ENCODE measurements around the gene MYO3B.
"Not testable (repeated sequence)": the region's sequence is repeated elsewhere in the genome, so short reads cannot be mapped to it uniquely, and the experiment has no call there.

MYO3B gene

DNA sequence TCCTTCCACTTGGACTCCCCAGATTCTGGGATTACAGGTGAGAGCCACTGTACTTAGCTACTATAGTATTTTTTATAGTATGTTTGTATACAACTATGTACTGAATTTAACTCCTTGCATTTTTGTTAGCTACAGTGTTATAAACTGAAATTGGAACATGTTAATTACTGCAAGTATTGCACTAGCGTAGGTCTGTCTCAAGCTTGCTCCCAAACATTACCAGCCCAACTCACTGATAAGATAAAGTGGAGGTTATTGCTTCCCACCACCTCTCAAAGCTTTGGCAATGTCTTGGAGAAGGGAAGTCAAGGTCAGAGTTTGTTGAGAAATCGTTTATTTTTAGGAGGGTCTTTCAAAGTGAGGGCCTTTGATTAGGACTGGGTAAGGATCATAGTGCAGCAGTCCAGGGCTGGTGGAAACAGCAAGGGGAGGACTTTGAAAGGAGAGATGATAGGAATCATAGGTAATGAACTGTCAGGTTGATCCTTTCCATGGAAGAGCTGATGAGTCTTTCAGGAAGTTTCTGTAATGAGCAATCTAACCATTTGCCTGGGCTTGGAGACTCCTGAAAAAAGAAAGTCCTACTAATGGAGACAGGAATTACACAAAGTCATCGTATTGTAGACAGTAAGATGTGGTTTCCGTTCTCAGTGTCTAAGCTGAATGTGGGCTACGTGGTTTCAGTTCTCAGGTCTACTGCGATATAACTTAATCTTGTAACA lies 257.1 kb downstream of the MYO3B start:
- DNase-seq, result no peak

DNA sequence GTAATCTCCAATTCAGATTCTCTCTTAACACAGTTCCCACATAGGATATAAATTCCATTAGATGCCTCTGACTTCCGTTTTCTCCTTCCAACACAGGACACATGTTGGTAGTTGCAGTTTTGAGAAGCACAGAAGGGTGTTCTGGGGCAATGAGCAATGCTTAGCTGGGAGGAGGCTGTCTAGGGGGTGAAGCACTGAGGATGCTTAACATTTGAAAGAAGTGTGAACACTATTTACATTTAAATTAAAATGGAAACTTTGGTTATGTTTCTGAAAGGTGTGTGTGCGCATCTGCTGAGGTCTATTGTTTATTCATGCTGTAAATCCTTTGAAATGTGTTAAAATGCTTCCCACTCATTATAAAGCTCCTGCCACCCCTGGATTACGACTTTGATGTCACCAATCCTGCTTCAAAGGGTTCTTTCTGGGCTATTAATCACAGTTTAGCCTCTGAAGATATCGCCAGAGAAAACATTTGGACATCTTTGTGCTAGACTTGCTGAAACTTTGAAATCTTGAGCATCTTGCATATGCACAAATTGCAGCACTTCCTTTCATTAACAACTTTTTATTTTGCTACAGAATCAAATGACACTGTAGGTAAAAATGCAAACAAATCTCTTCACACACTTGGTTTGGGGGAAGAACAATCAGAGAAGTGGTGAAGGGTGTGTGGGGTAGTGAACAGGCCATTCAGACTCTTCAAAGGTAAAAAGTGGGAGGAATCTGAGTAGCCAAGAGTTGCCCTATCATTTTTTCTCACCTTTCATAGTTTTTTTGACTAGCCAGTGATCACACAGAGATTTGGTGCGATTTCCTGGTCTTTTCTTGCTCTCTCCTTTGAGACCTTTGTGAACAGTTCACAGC lies 258.4 kb downstream of the MYO3B start:
- no peak for DNase-seq

DNA sequence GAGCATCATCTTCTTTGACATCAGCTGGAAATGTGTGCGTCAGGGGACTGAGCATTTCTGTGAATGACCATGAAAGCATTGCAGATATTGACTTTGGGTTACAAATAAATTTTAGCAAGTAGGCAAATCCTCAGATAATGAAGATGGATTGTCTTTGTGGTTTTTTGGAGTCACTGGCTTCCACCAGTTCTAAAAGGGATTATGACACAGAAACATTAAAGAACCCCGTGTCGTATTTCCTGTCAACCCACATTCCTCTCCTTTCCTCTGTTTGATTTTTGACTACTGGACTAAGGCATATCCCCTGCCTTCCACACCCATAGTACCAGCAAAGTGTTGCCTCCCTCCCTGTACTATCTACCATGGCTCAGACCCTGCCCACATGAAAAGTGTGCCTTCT lies 268.1 kb downstream of the MYO3B start:
- DNase-seq, result no peak

DNA sequence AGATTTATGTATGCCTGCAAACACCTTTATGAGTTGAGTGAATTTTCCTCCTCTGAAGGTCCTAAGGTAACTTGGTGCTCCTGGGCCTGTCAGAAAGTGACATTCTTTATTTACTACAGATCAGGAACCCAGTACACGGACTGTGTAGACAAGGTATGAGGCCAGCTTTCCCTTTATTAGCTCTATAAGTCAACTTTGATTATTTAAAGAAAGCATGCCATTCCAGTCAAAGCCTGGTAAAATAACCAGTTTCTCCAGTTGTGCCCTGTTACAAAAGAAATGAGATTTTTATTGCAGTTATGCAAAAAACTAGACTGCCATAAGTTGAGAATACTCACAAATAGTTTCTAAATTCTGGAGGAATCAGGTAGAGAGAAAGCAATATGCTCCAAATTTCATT lies 271.1 kb downstream of the MYO3B start:
- DNase-seq, result no peak

DNA sequence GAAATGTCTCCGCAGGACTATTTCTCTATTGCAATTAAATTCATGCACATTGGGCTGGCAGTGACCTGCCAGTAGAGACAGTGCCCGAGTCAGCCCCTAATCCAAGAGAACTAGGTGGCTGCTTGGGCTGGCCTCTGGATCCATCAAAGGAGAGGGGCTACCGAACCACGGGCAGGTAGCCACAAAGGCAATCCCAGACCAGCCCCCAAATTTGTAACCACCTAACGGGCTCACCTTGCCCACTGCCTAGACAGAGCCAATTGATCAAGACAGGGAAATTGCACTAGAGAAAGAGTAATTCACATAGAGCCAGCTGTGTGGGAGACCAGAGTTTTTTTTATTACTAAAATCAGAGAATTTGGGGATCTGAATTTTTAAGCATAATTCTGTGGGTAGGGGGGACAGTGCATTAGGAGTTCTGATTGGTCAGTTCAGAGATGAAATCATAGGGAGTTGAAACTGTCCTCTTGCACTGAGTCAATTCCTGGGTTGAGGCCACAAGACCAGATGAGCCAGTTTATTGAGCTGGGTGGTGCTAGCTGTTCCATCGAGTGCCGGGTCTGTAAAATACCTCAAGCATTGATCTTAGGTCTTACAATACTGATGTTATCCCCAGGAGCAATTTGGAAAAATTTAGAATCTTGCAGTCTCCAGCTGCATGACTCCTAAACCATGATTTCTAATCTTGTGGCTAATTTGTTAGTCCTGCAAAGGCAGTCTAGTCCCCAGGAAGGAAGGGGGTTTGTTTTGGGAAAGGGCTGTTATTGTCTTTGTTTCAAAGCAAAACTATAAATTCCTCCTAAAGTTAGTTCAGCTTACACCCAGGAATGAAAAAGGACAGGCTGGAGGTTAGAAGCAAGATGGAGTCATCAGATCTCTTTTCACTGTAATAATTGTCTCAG lies 276.8 kb downstream of the MYO3B start:
- no peak for DNase-seq

DNA sequence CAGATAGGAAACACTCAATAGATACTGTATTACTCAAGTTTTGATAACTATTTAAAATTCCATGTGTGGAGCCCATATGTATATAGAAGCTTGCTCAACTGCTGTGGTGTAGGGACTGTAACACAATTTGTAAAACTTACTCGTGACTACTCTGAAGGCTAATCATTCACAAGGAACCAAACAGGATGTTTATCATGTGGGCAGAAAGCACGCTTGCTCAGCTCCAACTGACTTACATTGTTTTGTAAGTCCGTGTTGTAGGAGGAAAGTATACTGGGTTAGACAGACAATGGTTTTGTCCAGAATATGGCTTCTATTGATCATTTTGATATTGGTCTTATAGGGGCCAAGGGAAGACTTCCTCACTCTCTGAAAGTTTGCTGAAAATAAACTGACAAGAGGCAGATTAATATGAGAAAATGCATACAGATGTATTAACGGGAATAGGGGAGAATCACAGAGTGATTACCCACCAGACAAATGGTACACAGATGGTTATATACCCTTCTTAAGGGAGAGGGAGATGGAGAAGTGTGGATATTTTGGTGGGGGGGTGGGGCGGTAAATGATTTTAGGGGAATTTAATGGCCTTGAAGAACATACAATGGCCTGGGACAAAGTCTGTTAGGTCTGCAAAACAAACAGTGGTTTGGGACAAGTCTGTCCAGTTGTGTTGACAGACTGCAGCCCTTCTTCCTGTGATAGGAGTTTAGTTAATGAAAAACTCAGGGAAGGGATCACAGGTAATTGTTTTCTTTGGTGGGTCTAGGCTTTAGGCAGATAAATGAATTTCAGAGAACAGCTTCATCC lies 277.9 kb downstream of the MYO3B start:
- no peak for DNase-seq

DNA sequence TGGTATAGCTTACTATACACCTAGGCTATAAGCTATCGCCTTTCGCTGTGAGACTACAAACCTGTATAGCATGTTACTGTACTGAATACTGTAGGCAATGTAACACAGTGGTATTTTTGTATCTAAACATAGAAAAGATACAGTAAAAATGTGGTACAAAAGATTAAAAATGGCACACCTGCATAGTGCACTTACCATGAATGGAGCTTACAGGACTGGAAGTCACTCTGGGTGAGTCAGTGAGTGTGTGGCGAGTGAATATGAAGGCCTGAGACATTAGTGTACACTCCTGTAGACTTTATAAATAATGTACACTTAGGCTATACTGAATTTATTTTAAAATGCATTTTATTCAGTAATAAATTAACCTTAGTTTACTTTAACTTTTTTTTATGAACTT lies 279.0 kb downstream of the MYO3B start:
- no peak for DNase-seq

DNA sequence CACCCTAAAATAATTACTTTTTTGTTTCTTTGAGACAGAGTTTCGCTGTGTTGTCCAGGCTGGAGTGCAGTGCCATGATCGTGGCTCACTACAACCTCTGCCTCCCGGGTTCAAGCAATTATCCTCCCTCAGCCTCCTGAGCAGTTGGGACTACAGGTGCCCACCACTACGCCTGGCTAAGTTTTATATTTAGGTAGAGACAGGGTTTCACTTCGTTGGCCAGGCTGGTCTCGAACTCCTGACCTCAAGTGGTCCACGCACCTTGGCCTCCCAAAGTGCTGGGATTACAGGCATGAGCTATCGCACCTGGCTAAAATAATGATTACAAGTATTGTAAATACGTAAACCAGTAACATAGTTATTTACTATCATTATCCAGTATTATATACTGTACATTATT lies 279.8 kb downstream of the MYO3B start:
- no peak for DNase-seq

DNA sequence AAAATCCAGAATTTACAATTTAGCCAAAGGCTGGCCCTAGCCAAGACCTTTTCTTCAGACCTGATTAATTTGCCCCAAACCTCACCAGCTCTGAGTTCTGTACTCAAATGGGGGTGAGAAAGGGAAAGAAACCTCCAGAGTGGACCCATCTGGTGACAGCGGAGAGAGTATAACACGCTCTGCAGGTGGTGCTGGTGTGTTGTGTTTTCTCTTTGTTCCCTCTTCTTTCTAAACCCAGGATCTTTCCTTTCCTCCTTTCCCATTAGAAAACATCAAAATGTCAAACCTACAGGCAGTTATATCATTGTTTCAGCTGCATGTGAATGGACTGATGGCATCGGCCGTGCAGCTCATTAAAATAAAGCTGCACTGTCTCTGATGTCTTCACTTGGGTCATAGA lies 283.9 kb downstream of the MYO3B start:
- no peak for DNase-seq

DNA sequence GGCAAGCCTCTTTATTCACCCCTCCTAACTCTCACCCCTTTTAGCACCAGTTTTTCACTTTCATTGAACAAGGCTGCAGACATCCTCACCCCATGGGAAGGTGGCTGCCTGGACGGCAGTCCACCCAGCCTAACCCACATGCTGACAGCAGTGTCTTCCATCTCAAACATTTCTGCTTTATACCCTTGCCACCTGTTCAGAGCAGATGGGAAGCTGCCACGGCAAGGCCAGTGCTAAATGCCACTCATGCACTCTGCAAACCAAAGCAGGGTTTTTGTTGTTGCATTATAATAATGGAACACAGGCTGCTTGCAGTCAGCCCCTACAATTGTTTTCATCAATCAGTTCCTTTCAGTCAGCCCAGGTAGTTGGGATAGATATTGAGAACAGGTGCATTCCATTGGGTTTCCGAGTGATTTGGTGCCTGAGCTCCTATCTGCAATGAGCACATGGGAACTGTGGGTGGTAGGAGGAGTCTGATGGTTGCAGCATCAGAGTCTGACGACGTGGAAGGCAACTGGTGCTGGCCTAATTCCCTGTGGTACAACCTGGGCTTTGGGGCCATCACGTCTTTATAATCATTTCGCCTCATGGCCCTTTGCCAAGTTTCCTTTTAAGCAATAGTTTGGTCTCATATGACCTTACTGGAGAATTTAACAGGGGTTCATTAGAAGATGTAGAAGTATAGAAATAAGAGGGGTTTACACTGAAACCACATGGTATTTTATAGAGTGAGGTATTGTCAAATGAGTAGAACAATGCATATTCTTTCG lies 284.7 kb downstream of the MYO3B start:
- no peak for DNase-seq

DNA sequence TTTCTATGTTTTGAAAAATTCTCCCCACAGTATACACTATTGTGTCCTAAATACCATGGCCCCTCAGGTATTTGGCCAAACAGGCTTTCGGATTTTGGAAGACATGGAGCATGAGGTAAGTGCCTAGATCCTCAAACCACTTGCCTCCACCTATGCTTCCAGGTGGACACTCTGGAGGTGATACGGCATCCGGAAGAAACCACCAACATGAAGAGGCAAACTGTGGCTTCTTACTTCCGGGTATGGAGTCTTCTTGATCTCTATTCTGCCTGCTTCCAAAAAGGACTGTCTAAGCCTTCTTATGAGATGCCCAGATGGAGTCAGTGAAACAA lies 285.2 kb downstream of the MYO3B start:
- DNase-seq, result no peak

DNA sequence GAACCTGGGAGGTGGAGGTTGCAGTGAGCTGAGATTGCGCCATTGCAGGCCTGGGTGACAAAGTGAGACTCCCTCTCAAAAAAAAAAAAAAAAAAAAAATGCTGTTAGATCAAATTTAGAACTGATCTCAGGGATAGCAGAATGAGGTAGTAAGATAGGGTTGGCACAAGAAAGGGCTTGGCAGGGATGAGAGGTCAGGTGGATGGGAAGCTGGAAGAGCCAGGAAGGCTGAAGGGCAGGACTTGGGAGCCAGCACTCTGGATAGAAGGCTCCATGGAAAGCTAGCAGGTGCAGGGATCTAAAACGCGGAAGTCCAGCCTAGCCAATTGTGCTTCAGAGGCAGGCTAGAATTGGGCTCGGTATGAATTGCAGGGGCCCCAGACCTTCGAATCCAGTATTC lies 286.3 kb downstream of the MYO3B start:
- DNase-seq, result no peak

DNA sequence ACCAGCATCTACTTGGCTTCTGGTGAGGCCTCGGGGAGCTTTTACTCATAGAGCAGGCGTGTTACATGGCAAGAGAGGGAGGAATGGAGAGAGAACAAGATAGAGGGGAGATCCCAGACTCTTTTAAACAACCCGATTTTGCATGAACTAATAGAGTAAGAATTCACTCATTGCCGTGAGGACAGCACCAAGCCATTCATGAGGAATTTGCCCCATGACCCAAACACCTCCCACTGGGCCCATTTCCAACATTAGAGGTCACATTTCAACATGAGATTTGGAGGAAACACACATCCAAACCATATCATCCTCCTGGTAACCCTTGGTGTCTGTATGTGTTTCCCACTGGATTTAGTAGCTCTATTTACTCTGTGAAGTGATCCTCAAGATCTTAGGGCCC lies 287.3 kb downstream of the MYO3B start:
- DNase-seq, result no peak

DNA sequence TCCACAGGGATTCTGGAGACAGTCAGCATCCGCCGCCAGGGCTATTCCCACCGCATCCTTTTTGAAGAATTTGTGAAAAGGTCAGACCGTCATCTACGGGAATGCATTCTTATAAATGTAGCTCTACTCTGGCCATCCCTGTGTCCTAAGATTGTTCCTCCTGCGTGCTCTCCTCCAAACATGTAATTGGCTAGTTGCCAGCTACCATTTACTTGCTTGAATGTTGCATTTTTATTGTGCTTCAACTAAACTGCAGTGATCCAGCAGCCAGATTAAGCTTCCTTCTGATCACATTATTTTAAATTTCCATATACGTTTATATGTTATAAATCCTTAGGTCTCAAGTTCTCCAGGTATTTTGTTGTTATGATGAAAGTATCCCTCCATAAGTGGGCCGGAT lies 288.7 kb downstream of the MYO3B start:
- no peak for DNase-seq

DNA sequence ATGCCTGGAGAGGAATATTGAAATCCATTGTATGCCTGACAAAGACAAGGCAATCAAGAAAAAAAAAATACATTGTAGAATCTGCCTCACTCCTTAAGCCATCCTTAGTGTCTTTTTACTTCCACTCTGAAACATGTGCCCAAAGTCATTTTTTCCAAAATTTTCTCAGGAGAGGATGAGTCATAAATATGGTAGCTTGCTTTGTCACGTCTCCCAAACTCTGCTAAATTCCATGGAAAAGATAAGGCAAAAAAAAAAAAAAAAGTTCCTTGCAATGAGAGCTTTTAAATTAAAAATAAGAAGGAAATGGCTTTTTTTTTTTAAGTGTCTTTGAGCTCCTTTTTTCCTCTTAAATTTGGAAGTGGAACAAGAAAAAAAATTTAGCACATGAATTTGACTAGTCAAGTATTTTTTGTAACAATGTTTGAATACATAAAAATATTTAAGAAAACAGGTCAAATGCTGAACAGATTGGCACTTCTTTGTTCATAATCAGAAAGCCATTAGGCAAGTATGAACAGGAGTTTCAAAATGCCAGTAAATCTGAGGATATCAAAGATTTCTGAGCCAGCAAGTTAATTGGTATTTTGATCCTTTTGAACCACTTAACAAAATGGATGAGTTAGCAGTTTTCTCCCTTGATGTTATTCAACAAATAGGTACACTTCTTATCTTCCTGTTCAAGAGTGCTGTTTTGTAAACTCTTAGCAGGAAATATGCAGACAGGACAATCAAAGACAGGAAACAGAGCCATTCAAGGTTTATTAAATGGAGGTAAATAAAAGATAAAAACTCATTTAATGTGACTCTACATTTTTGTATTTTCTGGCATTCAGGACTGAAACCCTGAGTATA lies 289.8 kb downstream of the MYO3B start:
- no peak for DNase-seq

DNA sequence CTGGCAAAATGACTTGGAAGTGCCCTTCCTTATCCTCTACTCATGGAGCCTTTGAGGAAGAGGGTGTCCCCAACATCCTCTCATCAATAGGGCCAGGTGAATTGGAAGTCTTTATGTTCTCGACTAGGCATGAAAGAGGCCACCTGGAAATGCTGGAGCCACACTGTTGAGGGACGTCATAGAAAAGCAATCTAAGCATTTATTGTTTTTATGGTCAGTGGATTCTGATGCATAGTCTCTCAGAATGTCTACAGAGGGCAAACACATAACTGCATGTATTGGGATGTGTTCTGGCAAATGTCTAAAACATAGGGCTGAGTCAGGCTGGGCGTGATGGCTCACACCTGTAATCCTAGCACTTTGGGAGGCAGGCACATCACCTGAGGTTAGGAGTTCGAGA lies 290.6 kb downstream of the MYO3B start:
- DNase-seq, result no peak

DNA sequence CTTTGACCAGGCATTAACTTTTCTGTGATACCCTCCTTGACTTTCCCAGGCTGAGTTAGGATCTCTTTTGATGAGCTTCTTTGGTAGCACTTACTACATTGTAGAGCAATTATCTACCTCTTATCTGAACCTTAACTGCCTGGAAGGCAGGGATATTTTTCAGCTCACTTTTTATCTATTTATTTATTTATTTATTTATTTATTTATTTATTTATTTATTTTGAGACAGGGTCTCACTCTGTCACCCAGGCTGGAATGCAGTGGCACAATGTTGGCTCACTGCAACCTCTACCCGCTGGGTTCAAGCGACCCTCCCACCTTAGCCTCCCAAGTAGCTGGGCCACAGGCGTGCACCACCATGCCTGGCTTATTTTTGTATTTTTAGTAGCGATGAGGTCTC lies 294.6 kb downstream of the MYO3B start:
- DNase-seq, result not testable (repeated sequence)

DNA sequence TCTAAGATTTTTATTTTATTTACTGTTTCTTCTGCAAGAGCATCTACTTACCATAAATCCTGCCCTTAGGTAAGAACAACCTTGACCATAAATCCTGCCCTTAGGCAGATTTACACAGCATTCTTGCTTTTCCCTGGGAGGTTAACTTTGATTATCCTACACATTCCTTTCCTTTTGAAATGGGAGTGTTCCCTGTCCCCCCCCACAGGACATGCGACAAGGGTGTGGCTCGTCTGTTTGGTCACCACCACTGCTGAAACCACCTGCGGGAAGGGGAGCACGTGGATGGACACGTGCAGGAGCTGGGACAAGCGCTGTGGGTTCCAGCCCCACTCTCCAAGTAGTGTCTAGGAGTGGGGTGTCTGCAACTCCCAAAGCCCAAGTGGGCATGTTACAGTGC lies 297.9 kb downstream of the MYO3B start:
- DNase-seq, result no peak

DNA sequence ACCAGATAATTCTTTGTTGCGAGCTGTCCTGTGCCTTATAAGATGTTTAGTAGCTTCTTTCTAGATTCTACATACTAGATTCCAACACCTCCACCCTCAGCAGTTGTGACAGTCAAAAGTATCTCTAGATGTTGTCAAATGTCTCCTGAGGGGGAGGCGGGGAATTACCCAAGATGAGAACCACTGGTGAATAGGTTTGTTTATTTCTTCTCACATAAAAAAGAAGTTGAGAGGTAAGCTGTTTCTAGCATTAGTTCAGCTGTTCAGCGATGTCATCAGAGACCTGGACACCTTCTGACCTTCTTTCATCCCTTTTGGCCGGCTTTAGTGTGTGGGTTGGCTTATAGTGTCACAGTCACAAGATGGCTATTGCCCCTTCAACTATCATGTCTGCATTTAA lies 299.7 kb downstream of the MYO3B start:
- DNase-seq, result no peak

DNA sequence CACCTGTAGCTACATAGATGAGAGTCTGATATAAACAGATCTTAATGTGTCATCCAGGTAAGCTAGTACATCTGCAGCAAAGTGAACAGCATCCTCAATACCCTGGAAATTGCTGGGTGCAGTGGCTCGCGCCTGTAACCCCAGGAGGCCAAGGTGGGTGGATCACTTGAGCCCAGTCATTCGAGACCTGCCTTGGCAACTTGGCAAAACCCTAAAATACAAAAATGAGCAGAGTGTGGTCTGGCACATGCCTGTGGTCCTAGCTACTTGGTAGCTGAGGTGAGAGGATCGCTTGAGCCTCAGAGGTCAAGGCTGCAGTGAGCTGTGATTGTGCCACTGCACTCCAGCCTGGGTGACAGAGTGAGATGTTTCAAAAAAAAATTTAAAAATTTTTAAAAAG lies 303.3 kb downstream of the MYO3B start:
- no peak for DNase-seq

DNA sequence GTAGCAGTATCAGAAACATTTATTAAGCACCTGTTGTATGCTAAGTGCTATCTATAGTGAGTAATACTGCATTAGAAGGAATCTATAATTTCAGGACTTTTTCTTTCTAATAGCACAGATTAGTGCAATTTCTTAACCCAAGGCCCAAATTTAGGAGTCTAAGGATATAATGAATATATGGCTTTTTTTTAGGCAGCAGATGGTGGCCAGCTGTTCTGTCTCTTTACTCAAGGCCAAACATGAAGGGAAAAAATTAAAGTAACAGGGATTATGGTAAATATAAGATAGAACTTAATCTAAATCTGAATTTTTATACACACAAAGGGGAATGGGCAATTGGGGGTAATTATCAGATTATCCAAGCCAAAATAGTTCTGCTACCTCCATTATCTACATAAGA lies 306.6 kb downstream of the MYO3B start:
- no peak for DNase-seq
